HuH-7.5 (cell line): Measurements from ENCODE around the gene PTPRO.
A peak's percentile ranks its signal among the peaks of the same experiment; 100 is the strongest.

Source experiments
- DNase-seq: peaks from one replicate; pipeline ENCODE4 v3.0.0; 2011; ENCODE audit warnings: low spot score

Gene PTPRO

GRCh38 chr12:15322164-15323061 lies at the start of gene PTPRO:
Gene PTPRO (plus strand): TSS chr12:15322508.
- DNase-seq = no peak

GRCh38 chr12:15273896-15274295 lies 48.4 kb upstream of the PTPRO start:
- DNase-seq = no peak

DNA sequence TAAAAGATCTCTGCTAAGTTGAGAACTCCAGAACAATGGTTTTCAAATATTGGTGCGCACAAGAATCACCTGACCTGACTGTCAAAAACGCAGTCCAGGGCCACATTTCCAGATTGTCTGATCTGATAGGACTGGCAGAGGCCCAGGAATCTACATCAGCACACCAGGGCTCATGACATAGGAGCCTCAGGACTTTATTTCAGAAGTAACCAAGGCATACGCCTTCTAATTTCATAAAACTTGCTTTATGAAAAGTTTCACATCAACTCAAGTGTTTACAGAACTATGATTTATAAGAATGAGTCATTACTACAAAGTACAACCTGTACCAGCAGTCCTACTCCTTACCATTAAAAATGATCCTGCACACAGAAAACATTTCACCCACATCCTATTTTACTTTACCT lies 47.7 kb upstream of the PTPRO start:
- DNase-seq = no peak

GRCh38 chr12:15276088-15276698 lies 46.1 kb upstream of the PTPRO start:
- DNase-seq = peak; percentile 12

GRCh38 chr12:15278816-15279658 lies 43.3 kb upstream of the PTPRO start:
- no peak for DNase-seq

DNA sequence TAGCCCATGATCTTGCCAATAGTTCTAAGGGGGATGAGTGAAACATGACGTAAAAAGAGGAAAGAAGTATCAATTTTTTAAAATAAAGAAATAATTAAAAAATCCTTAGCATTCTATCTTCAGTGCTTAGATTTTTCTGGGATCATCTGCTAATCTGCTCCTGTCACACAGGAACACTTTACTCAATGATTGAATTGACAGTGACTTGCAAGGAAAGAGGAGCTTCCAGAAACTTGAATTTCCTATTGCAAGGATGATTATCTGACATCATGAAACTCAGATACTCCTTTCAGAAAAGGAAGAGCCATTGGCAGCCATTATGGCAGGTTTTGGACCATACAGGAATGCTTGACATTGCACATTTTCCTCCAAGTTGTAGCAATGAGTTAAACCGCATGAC lies 41.4 kb upstream of the PTPRO start:
- no peak for DNase-seq

DNA sequence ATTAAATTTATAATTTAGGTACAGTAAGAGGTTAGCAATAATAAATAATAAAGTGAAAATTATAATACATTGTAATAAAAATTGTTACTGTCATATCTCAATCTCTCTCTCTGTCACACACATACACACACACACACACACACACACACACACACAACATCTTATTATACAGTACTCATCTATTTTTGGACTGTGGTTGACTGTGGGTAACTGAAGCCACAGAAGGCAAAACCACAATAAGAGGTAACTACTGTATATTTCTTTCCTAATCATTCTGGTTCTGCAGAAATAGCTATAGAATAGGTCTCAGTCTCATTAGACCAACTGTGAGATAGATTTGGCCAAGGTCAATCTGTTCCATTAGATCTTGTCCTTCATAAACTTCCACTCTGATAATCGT lies 33.1 kb upstream of the PTPRO start:
- DNase-seq = no peak

GRCh38 chr12:15293731-15294130 lies 28.6 kb upstream of the PTPRO start:
- DNase-seq = no peak

DNA sequence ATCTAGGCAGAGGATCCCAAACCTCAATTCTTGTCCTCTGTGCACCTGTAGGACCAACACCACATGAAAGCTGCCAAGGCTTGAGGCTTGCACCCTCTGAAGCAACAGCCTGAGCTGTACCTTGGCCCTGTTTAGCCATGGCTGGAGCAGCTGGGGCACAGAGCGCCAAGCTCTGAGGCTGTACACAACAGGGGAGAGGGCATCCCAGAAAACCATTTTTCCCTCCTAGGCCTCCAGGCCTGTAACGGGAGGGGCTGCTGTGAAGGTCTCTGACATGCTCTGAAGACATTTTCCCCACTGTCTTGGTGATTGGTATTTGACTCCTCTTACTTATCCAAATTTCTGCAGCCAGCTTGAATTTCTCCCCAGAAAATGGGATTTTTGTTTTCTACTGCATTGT lies 22.4 kb upstream of the PTPRO start:
- no peak for DNase-seq

GRCh38 chr12:15304296-15304695 lies 18.0 kb upstream of the PTPRO start:
- DNase-seq = no peak

DNA sequence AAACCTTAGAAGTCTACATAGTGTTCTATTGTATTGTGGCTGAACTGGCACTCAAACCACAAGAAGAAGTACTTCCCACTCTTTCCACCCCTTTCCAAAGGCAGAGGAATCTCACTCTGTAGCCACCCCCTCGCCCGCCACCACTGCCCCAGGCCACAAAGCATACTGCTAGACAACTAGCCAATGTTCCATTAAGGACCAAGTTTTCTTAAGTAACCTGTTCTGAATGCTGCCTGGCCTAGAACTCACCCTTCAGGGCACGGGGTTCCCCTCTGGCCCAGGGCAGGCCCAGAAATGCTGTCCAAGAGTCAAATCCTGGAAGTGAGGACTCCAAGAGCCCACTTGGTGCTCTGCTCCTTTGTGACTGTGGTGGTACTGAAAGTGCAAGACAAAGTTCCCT lies 15.7 kb upstream of the PTPRO start:
- no peak for DNase-seq

DNA sequence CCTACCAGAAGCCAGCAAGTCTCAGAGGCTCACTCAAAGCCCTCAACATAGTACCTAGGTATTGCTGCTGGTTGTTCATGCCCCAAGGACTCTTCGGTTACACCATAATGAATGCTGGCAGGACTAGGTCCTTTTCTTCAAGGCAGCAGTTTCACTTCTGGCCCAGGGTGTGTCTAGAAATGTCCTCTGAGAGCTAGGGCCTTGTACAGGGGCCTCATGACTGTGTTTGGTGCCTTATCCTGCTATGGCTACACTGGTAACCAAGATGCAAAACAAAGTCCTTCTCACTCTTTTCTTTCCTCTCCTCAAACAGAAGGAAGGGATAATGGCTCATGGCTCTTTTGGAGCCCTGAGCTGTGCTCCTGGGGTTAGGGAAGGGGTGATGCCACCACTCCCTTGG lies 15.2 kb upstream of the PTPRO start:
- DNase-seq = no peak

- no peak for DNase-seq
These were observed 3.5 kb upstream of the PTPRO start for GRCh38 chr12:15318841-15319240.

GRCh38 chr12:15320881-15321280 lies 1.4 kb upstream of the PTPRO start:
- no peak for DNase-seq

- DNase-seq = no peak
These were observed 1.2 kb downstream of the PTPRO start for GRCh38 chr12:15323480-15323879.

DNA sequence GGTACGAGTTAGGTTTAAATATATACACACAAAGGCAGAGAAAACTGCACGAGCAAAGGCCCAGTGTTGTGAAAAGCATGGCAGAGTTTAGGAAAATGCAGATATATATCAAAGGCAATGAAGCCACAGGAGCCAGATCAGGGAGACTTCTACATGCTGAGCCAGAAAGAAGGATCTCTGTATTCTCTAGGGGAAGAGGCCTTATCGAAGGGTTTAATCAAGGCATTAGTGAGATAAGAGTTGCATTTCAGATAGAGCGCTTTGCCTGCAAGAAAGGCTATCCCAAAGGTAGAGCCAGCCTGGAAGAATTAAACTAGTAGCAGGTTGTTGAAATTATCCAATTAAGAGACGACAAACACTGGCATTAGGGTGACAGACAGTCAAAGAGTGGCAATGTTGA lies 7.6 kb downstream of the PTPRO start:
- no peak for DNase-seq

- DNase-seq = no peak
These were observed 11.9 kb downstream of the PTPRO start for GRCh38 chr12:15334225-15334624.

GRCh38 chr12:15335959-15336358 lies 13.7 kb downstream of the PTPRO start:
- DNase-seq = no peak

- no peak for DNase-seq
These were observed 14.7 kb downstream of the PTPRO start for GRCh38 chr12:15336768-15337553.

DNA sequence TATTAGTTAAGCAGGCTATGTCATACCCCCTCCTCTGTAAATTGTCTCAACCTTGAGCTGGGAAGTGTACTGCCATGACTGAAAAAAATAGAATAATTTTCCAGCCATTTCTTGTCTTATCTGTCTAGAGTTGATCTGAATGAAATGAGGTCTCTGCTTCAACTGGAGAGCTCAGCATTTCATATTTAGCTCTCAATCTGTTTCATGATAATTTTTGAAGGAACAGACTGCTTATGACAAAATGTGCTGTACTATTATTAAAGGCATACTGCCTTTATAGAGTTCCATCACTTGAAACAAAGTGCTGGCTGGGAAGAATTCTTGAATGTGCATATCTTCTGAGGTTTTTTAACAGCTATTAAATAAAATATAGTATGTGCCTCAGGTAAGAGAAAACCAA lies 19.1 kb downstream of the PTPRO start:
- no peak for DNase-seq

GRCh38 chr12:15344561-15344960 lies 22.3 kb downstream of the PTPRO start:
- no peak for DNase-seq

DNA sequence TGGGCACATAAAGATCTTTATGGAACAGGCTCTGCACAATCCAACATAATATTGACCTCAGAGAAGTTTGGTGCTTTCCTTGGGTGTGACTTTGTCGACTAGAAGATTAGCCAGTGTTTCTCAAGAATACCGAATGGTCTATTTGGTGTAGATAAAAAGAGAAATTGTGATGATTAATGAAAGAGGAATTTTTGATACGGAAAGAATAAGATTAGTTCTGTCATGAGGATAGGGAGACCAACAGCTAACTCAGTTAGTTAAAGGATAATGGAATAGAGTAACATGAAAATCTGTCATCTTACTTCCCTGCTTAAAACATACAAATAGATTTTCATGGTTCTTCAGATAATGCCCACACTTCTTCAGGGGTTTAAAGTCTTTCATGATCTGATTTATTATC lies 24.2 kb downstream of the PTPRO start:
- DNase-seq = no peak
